ENCODE measurements around the gene ZNF783.

- TF ChIP-seq EZH2 (IDR thresholded peaks at IDR 0.05; ENCODE audit: borderline replicate concordance, insufficient read depth, low read depth, low read length, poor library complexity, severe bottlenecking) = no peak
- TF ChIP-seq CTCF (IDR thresholded peaks at IDR 0.05) = no peak
Measured at GRCh38 chr7:149261316-149261828, 624 bp upstream of the ZNF783 start.

All from B cell (primary cell).